ENCODE results near the gene MEF2D. TPM values are rescaled to one million over a fixed set of nuclear protein-coding genes. Genes with fewer than 3 reads are reported as not detected.

The MEF2D gene
- total RNA-seq, 1 experiment from 2014 or later = 33.5 TPM

DNA sequence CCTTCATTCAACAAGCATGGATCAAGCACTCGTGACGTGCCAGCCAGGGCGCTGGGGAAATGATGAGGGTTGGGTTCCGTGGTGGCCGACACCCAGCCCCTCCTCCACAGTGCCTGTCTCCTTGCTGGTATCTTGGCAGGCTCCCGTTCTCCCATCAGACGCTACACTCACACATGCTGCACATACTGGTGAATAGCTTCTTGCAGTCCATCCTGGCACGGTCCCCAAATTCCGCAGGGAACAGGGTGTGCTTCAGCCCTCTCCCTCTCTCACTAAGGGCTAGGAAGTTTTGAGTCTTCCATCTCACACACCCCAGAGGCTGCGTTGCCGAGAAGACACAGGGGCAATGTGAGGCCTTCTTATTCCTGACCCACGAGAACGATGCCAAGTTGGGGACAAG is 10.1 kb upstream of the MEF2D start:
- CTCF ChIA-PET = no interaction called here
- Histone ChIP-seq H3K4me3 (no peak overlapping the region), H2AFZ (no peak overlapping the region), H3K4me1 (replicated peaks; ENCODE audit: insufficient read depth) (peaks cover 3% of the 10 kb centered on the region), H3K9me3 (ENCODE audit: insufficient read depth, low read depth) (no peaks in the 10 kb centered on the region), H3K4me2 (no peak overlapping the region), H4K20me1 (ENCODE audit: insufficient read depth) (no peaks in the 10 kb centered on the region), H3K27ac (no peak overlapping the region), H3K9me2 (ENCODE audit: insufficient read depth) (no peaks in the 10 kb centered on the region), H3K36me3 (ENCODE audit: low read depth) (no peaks in the 10 kb centered on the region), H3F3A (ENCODE audit: insufficient read depth, low read depth) (peaks cover 4% of the 10 kb centered on the region; the same call in 1 of the 2 replicates), H3K27me3 (ENCODE audit: insufficient read depth, low read depth) (no peaks in the 10 kb centered on the region), H3K79me2 (ENCODE audit: low read depth) (no peaks in the 10 kb centered on the region)
- no peak for DNase-seq
- no TSS peak for BruUV-seq (replicated peaks)
- POLR2A ChIA-PET (ENCODE audit: unreplicated experiment) = no interaction called here
- intact Hi-C loops (cut with micrococcal nuclease; ENCODE audit: unreplicated experiment) = no loop called here
- no peak for TF ChIP-seq EZH2 (IDR thresholded peaks at IDR 0.05; ENCODE audit: low read depth)
- TF ChIP-seq CTCF (conservative IDR thresholded peaks at IDR 0.05) = no peak

- CTCF ChIA-PET = no interaction called here
Measured at GRCh38 chr1:156509424-156510034, 9.0 kb upstream of the MEF2D start.

GRCh38 chr1:156508955-156509234 is 8.3 kb upstream of the MEF2D start:
- Histone ChIP-seq H3F3A (ENCODE audit: insufficient read depth, low read depth) (peaks cover 14% of the 10 kb centered on the region; the same call in 1 of the 2 replicates), H3K36me3 (ENCODE audit: low read depth) (no peaks in the 10 kb centered on the region), H3K79me2 (ENCODE audit: low read depth) (no peaks in the 10 kb centered on the region), H3K27ac (no peak overlapping the region), H4K20me1 (ENCODE audit: insufficient read depth) (no peaks in the 10 kb centered on the region), H3K9me2 (ENCODE audit: insufficient read depth) (no peaks in the 10 kb centered on the region), H3K4me3 (no peak overlapping the region), H3K27me3 (ENCODE audit: insufficient read depth, low read depth) (no peaks in the 10 kb centered on the region), H3K4me2 (no peak overlapping the region), H3K9me3 (ENCODE audit: insufficient read depth, low read depth) (no peaks in the 10 kb centered on the region), H2AFZ (no peak overlapping the region), H3K4me1 (replicated peaks; ENCODE audit: insufficient read depth) (peaks cover 17% of the 10 kb centered on the region)
- intact Hi-C loops (cut with micrococcal nuclease; ENCODE audit: unreplicated experiment) = loop anchor here (10.0 kb wide), 1 partner anchor 384 kb away; no protein-coding TSS in a partner anchor
- peak in 1 of 2 experiments; percentile 21 for DNase-seq
- CTCF ChIA-PET = no interaction called here
- no peak for TF ChIP-seq EZH2 (IDR thresholded peaks at IDR 0.05; ENCODE audit: low read depth)
- TF ChIP-seq CTCF (conservative IDR thresholded peaks at IDR 0.05) = no peak
- BruUV-seq (replicated peaks) = no TSS peak
- POLR2A ChIA-PET (ENCODE audit: unreplicated experiment) = no interaction called here

More at GRCh38 chr1:156509424-156510034, 9.0 kb upstream of the MEF2D start:
- no peak for TF ChIP-seq EZH2 (IDR thresholded peaks at IDR 0.05; ENCODE audit: low read depth)
- no peak for TF ChIP-seq CTCF (conservative IDR thresholded peaks at IDR 0.05)
- DNase-seq = peak in 1 of 2 experiments; percentile 1
- no peak overlapping the region for H2AFZ ChIP-seq
- no peak overlapping the region for H3K4me3 ChIP-seq
- H3K27ac ChIP-seq = no peak overlapping the region
- no TSS peak for BruUV-seq (replicated peaks)
- H3F3A ChIP-seq (ENCODE audit: insufficient read depth, low read depth) = peaks cover 8% of the 10 kb centered on the region; the same call in 1 of the 2 replicates
- H3K27me3 ChIP-seq (ENCODE audit: insufficient read depth, low read depth) = no peaks in the 10 kb centered on the region
- H3K9me2 ChIP-seq (ENCODE audit: insufficient read depth) = no peaks in the 10 kb centered on the region
- H3K4me1 ChIP-seq (replicated peaks; ENCODE audit: insufficient read depth) = peaks cover 11% of the 10 kb centered on the region
- no peaks in the 10 kb centered on the region for H3K36me3 ChIP-seq (ENCODE audit: low read depth)
- POLR2A ChIA-PET (ENCODE audit: unreplicated experiment) = no interaction called here
- intact Hi-C loops (cut with micrococcal nuclease; ENCODE audit: unreplicated experiment) = loop anchor here (10.0 kb wide), 1 partner anchor 385 kb away; no protein-coding TSS in a partner anchor
- H3K9me3 ChIP-seq (ENCODE audit: insufficient read depth, low read depth) = no peaks in the 10 kb centered on the region
- H4K20me1 ChIP-seq (ENCODE audit: insufficient read depth) = no peaks in the 10 kb centered on the region
- H3K79me2 ChIP-seq (ENCODE audit: low read depth) = no peaks in the 10 kb centered on the region
- no peak overlapping the region for H3K4me2 ChIP-seq
